Hepatocyte (in vitro differentiated cells): Measurements from ENCODE around the gene CERS1.

Experiments
- EZH2 ChIP-seq: fragments of 200-600 bp; sonication (generic); IDR thresholded peaks from 2 replicates; pipeline ENCODE4 v1.6.1; 2016; ENCODE audit warnings: antibody characterized with exemption, mild to moderate bottlenecking, borderline replicate concordance
- EZH2phosphoT487 ChIP-seq: fragments of 200-600 bp; sonication (generic); IDR thresholded peaks from one replicate; pipeline ENCODE4 v1.6.1; 2018; ENCODE audit warnings: antibody characterized with exemption, mild to moderate bottlenecking, low read depth, moderate library complexity; ENCODE audit not compliant: unreplicated experiment, severe bottlenecking
- TF ChIP-seq, protein P1 (sequence below): fragments of 200-600 bp; sonication (generic); IDR thresholded peaks from 2 replicates; pipeline ENCODE4 v1.5.1; 2016; ENCODE audit warnings: antibody characterized with exemption, mild to moderate bottlenecking; ENCODE audit not compliant: poor library complexity

DNA sequence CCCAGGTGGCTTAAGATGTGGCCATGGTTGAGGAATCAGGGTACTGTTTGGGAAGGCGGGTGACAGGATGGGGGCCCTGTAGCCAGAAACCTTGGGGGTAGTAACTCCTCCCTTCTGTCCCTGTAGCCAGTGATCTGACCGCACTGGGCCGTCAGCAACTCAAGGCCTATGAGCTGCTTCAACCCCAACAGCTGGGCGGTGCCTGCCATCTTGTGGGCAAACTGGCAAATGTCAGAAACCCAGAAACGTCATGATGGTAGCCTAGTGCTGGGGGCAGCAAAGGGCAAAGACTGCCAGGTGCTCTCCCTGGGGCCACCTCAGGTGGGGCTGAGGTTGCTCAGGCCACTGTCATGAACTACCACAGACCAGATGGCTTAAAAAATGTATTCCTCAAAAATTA lies 19.7 kb upstream of the CERS1 start:
- TF ChIP-seq, protein P1, sequence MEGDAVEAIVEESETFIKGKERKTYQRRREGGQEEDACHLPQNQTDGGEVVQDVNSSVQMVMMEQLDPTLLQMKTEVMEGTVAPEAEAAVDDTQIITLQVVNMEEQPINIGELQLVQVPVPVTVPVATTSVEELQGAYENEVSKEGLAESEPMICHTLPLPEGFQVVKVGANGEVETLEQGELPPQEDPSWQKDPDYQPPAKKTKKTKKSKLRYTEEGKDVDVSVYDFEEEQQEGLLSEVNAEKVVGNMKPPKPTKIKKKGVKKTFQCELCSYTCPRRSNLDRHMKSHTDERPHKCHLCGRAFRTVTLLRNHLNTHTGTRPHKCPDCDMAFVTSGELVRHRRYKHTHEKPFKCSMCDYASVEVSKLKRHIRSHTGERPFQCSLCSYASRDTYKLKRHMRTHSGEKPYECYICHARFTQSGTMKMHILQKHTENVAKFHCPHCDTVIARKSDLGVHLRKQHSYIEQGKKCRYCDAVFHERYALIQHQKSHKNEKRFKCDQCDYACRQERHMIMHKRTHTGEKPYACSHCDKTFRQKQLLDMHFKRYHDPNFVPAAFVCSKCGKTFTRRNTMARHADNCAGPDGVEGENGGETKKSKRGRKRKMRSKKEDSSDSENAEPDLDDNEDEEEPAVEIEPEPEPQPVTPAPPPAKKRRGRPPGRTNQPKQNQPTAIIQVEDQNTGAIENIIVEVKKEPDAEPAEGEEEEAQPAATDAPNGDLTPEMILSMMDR, result peak; percentile 24
- TF ChIP-seq EZH2 (no peak), EZH2phosphoT487 (no peak)
